Measurements from ENCODE around the gene CACNA1C. TPM values are rescaled to one million over a fixed set of nuclear protein-coding genes. Genes with fewer than 3 reads are reported as not detected.

CACNA1C gene
- total RNA-seq, 4 donors from 2014 or later = 9.7 to 42.1 (median 18.1) TPM

GRCh38 chr12:2347137-2347843 lies 294.5 kb downstream of the CACNA1C start:
- Histone ChIP-seq H3K4me3 (no peak overlapping the region), H3K27ac (peak overlapping the region in 1 of 4 donors; percentile 61), H3K27me3 (no peaks in the 10 kb centered on the region), H3K9me3 (no peaks in the 10 kb centered on the region), H3K4me1 (peaks cover 0 to 29% (median 1%) of the 10 kb centered on the region in 4 donors), H3K36me3 (no peaks in the 10 kb centered on the region)
- TF ChIP-seq CTCF (IDR thresholded peaks at IDR 0.05) (no peak), POLR2A (IDR thresholded peaks at IDR 0.05) (no peak)
- DNase-seq = no peak

GRCh38 chr12:2347844-2348481 lies 295.2 kb downstream of the CACNA1C start:
- H3K9me3 ChIP-seq = no peaks in the 10 kb centered on the region
- H3K27me3 ChIP-seq = no peaks in the 10 kb centered on the region
- peak overlapping the region in 2 of 4 donors; percentile 12 to 61 for H3K27ac ChIP-seq
- DNase-seq = no peak
- peaks cover 0 to 29% (median 1%) of the 10 kb centered on the region in 4 donors for H3K4me1 ChIP-seq
- no peak for TF ChIP-seq CTCF (IDR thresholded peaks at IDR 0.05)
- TF ChIP-seq POLR2A (IDR thresholded peaks at IDR 0.05) = no peak
- no peak overlapping the region for H3K4me3 ChIP-seq
- no peaks in the 10 kb centered on the region for H3K36me3 ChIP-seq

GRCh38 chr12:2348482-2348852 lies 295.7 kb downstream of the CACNA1C start:
- Histone ChIP-seq H3K27ac (peak overlapping the region in 2 of 4 donors; percentile 12 to 61), H3K9me3 (no peaks in the 10 kb centered on the region), H3K27me3 (no peaks in the 10 kb centered on the region), H3K36me3 (no peaks in the 10 kb centered on the region), H3K4me3 (no peak overlapping the region), H3K4me1 (peaks cover 0 to 27% (median 1%) of the 10 kb centered on the region in 4 donors)
- TF ChIP-seq POLR2A (IDR thresholded peaks at IDR 0.05) (no peak), CTCF (IDR thresholded peaks at IDR 0.05) (no peak)
- DNase-seq = no peak

DNA sequence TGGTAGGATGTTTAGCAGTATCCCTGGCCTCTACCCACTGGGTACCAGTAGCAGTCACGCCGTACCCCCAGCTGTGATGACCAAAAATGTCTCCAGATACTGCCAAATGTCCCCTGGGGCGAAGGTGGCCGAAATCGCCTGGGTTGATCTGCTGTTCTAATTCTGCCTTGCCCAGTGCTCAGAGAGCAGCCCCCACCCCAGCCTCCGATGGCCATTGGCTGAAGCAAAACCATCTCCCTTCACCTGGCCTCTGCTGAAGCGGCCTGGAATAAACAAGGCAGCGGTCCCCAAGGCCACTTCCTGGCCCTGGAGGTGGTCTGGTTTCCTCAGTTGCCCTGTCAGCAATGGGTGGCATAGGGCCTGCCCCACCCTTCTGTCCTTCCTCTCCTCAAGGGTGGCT lies 298.4 kb downstream of the CACNA1C start:
- no peak for DNase-seq
- H3K27ac ChIP-seq = no peak overlapping the region
- no peaks in the 10 kb centered on the region for H3K27me3 ChIP-seq
- peaks cover 0 to 2% (median 0%) of the 10 kb centered on the region in 4 donors for H3K4me1 ChIP-seq
- no peaks in the 10 kb centered on the region for H3K36me3 ChIP-seq
- no peak overlapping the region for H3K4me3 ChIP-seq
- no peaks in the 10 kb centered on the region for H3K9me3 ChIP-seq
- no peak for TF ChIP-seq POLR2A (IDR thresholded peaks at IDR 0.05)
- no peak for TF ChIP-seq CTCF (IDR thresholded peaks at IDR 0.05)

DNA sequence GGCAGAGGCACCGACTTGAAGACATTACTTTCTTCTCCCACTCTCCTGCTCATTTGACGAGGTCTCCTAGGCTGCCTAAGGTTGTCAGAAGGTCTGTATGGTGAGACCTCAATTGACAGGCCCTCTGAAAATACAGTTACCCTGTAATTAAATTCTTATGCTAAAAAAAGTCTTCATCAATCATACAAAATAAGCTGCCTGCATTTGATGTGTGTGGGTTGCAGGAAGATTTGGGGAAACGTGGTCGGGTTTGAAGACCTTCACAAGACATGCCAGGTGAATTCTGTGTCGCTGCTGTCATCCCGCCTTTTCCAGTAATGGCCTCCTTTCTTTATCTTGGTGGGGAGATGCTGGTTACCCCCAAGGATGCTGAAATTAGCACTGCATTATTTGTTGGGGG lies 299.4 kb downstream of the CACNA1C start:
- Histone ChIP-seq H3K36me3 (no peaks in the 10 kb centered on the region), H3K27ac (no peak overlapping the region), H3K4me3 (no peak overlapping the region), H3K27me3 (no peaks in the 10 kb centered on the region), H3K4me1 (no peaks in the 10 kb centered on the region), H3K9me3 (no peaks in the 10 kb centered on the region)
- TF ChIP-seq POLR2A (IDR thresholded peaks at IDR 0.05) (no peak), CTCF (IDR thresholded peaks at IDR 0.05) (no peak)
- DNase-seq = no peak
